Endothelial cell of umbilical vein (primary cell): ENCODE results near the gene NIF3L1. TPM values are rescaled to one million over a fixed set of nuclear protein-coding genes. Genes with fewer than 3 reads are reported as not detected.

Experiments
- BruUV-seq: library from RNA; stranded (reverse); fragments of 400-500 nt; replicated peaks from 2 replicates; lab custom pipeline; 2021; lab: Mats Ljungman, UMichigan
- CTCF ChIA-PET: fragments of 300-600, 350-600 bp; sonication (Branson Sonifier 250); formaldehyde crosslinking; loops from one replicate; lab custom pipeline; 2021; ENCODE audit warnings: antibody characterized with exemption, inconsistent platforms; lab: Charles Lee
- POLR2A ChIA-PET: fragments of 300-600, 350-600 bp; sonication (Branson Sonifier 250); formaldehyde crosslinking; loops from one replicate; lab custom pipeline; 2021; ENCODE audit warnings: antibody characterized with exemption, inconsistent platforms; lab: Charles Lee
- DNase-seq: peaks from one replicate; pipeline ENCODE4 v3.0.0-alpha.2; 2011; ENCODE audit warnings: low read depth, low spot score
- FAIRE-seq: peaks from 2 replicates; lab custom pipeline; 2011; peaks lifted over from hg19 to GRCh38; lab: Jason Lieb, UNC
- H2AFZ ChIP-seq: 2 replicates; pipeline ENCODE4 v1.6.0; 2012; ENCODE audit warnings: low read depth, low read length, control low read depth, inconsistent platforms
- H3K27ac ChIP-seq: 2 replicates; pipeline ENCODE4 v1.5.1; 2011; ENCODE audit warnings: low read depth, mild to moderate bottlenecking, control low read depth, low read length, moderate library complexity; ENCODE audit not compliant: insufficient read depth
- H3K27me3 ChIP-seq, 2 experiments: 2 replicates each; pipeline versions ENCODE4 v1.6.0 to v1.6.1; 2011; ENCODE audit warnings: low read length in 2 of 2, mixed read lengths in 1 of 2; ENCODE audit not compliant: control insufficient read depth in 2 of 2, insufficient read depth in 2 of 2
- H3K36me3 ChIP-seq, 2 experiments: 2 replicates in 1 of 2; 3 replicates in 1 of 2; pipeline ENCODE4 v1.5.1; 2011; ENCODE audit warnings: low read length in 2 of 2, mild to moderate bottlenecking in 1 of 2, moderate library complexity in 1 of 2; ENCODE audit not compliant: control insufficient read depth in 2 of 2, insufficient read depth in 2 of 2; ENCODE audit errors: extremely low read depth in 1 of 2
- H3K4me1 ChIP-seq: 3 replicates; pipeline ENCODE4 v1.5.1; 2011; ENCODE audit warnings: mild to moderate bottlenecking, low read length; ENCODE audit not compliant: control insufficient read depth, insufficient read depth; ENCODE audit errors: extremely low read depth
- H3K4me2 ChIP-seq: 2 replicates; pipeline ENCODE4 v1.6.1; 2011; ENCODE audit warnings: low read length, control low read depth, mixed read lengths; ENCODE audit not compliant: insufficient read depth
- H3K4me3 ChIP-seq, 3 experiments: fragments of 200-600 bp in 1 of 3; sonication (generic), shearing (Covaris generic) in 1 of 3; replicated peaks in 1 of 3; 2 replicates each; pipeline ENCODE4 v1.5.1; 2011 to 2016; ENCODE audit warnings: control low read depth in 3 of 3, low read length in 3 of 3, mild to moderate bottlenecking in 2 of 3, inconsistent platforms in 1 of 3, low read depth in 1 of 3, moderate library complexity in 1 of 3; ENCODE audit not compliant: insufficient read depth in 1 of 3
- H3K79me2 ChIP-seq: 2 replicates; pipeline ENCODE4 v1.6.0; 2012; ENCODE audit warnings: low read length, inconsistent platforms; ENCODE audit not compliant: control insufficient read depth, insufficient read depth
- H3K9ac ChIP-seq: replicated peaks from 2 replicates; pipeline ENCODE3; 2011; ENCODE audit warnings: low read length, control low read depth; ENCODE audit not compliant: insufficient read depth; ENCODE audit errors: extremely low read depth
- H3K9me1 ChIP-seq: replicated peaks from 3 replicates; pipeline ENCODE4 v1.6.0; 2011; ENCODE audit warnings: mild to moderate bottlenecking, low read length; ENCODE audit not compliant: control insufficient read depth, insufficient read depth; ENCODE audit errors: extremely low read depth
- H3K9me3 ChIP-seq: replicated peaks from 2 replicates; pipeline ENCODE4 v1.5.1; 2012; ENCODE audit warnings: low read length, inconsistent platforms; ENCODE audit not compliant: control insufficient read depth, insufficient read depth
- H4K20me1 ChIP-seq: replicated peaks from 2 replicates; pipeline ENCODE3; 2011; ENCODE audit warnings: mild to moderate bottlenecking, low read length; ENCODE audit not compliant: control insufficient read depth, insufficient read depth; ENCODE audit errors: extremely low read depth
- CTCF ChIP-seq, 2 donors: IDR thresholded peaks; 1 replicate in 1 of 2; 2 replicates in 1 of 2; pipeline ENCODE4 v1.5.1; 2011; ENCODE audit warnings: low read length in 2 of 2, mild to moderate bottlenecking in 2 of 2, moderate library complexity in 2 of 2, control low read depth in 1 of 2, inconsistent platforms in 1 of 2, low read depth in 1 of 2; ENCODE audit not compliant: insufficient read depth in 1 of 2; ENCODE audit errors: extremely low read depth in 1 of 2
- EZH2 ChIP-seq: IDR thresholded peaks from 2 replicates; pipeline ENCODE4 v1.6.1; 2012; ENCODE audit warnings: borderline replicate concordance, low read depth, mild to moderate bottlenecking, moderate library complexity, low read length, inconsistent platforms; ENCODE audit not compliant: severe bottlenecking
- FOS ChIP-seq: IDR thresholded peaks from 2 replicates; pipeline ENCODE4 v1.6.1; 2011; ENCODE audit warnings: mild to moderate bottlenecking, low read length, moderate library complexity, borderline replicate concordance; ENCODE audit not compliant: insufficient read depth
- GATA2 ChIP-seq: IDR thresholded peaks from 2 replicates; pipeline ENCODE4 v1.7.0; 2011; ENCODE audit warnings: low read depth, mild to moderate bottlenecking, moderate library complexity, mixed read lengths, low read length; ENCODE audit not compliant: insufficient read length, insufficient read depth
- JUN ChIP-seq: IDR thresholded peaks from 2 replicates; pipeline ENCODE4 v1.6.1; 2011; ENCODE audit warnings: borderline replicate concordance, low read depth; ENCODE audit not compliant: insufficient read length, insufficient read depth
- MAX ChIP-seq: IDR thresholded peaks from 2 replicates; pipeline ENCODE4 v1.6.1; 2011; ENCODE audit not compliant: insufficient read depth, insufficient read length
- MYC ChIP-seq: IDR thresholded peaks from one replicate; pipeline ENCODE4 v1.6.1; 2011; ENCODE audit warnings: mild to moderate bottlenecking, low read depth, low read length
- POLR2A ChIP-seq: IDR thresholded peaks from 2 replicates; pipeline ENCODE4 v1.6.1; 2012; ENCODE audit warnings: low read depth, mild to moderate bottlenecking, control low read depth, low read length
- POLR2AphosphoS5 ChIP-seq: IDR thresholded peaks from 2 replicates; pipeline ENCODE4 v1.6.1; 2012; ENCODE audit warnings: low read depth, mild to moderate bottlenecking, control low read depth, low read length, moderate library complexity; ENCODE audit not compliant: insufficient read depth
- dilution Hi-C: fragments of 300-500 bp; cut with MboI; formaldehyde crosslinking; loops from one replicate; pipeline ENCODE4 v1.15.0; 2019; ENCODE audit warnings: low sequenced_read_pairs; ENCODE audit not compliant: extremely low pct_ligation_motif_present
- intact Hi-C: fragments of 100-400 bp; cut with micrococcal nuclease; formaldehyde crosslinking; loops from one replicate; pipeline ENCODE4 v1.10.0; 2022
- polyA plus RNA-seq, 4 experiments: library from polyadenylated mRNA; depleted of rRNA in 3 of 4; stranded (reverse) in 3 of 4; unstranded in 1 of 4; fragments of >200 nt; gene quantifications; 2 replicates each; pipeline versions ENCODE4 v1.2.1 to v1.2.3, GENCODE V29; 2011 to 2012; ENCODE audit warnings: missing spikeins in 1 of 4
- total RNA-seq: library from RNA; stranded (reverse); gene quantifications from 2 replicates; pipeline ENCODE4 v1.2.3, GENCODE V29; 2021

NIF3L1 gene
- total and polyA plus RNA-seq, 2 donors (not counting 3 experiments of a cell fraction or from before 2014, with no cell fraction given): 16.3 to 37.5 TPM

- BruUV-seq: no TSS peak
- dilution Hi-C loops: no loop called here
- CTCF ChIA-PET: no interaction called here
Observed at GRCh38 chr2:200871151-200871550, 18.0 kb upstream of the NIF3L1 start.

More at GRCh38 chr2:200871151-200871550, 18.0 kb upstream of the NIF3L1 start:
- H3K4me2 ChIP-seq: no peak overlapping the region
- no peak for TF ChIP-seq POLR2AphosphoS5
- TF ChIP-seq JUN: no peak
- TF ChIP-seq GATA2: no peak
- no peak for TF ChIP-seq EZH2
- no peak for TF ChIP-seq MAX
- no peak for TF ChIP-seq POLR2A
- TF ChIP-seq FOS: no peak
- TF ChIP-seq CTCF (IDR thresholded peaks at IDR 0.05; ENCODE audit: extremely low read depth in 1 of 2, insufficient read depth in 1 of 2, low read depth in 1 of 2, low read length in 2 of 2): no peak
- no peak for TF ChIP-seq MYC
- no peaks in the 10 kb centered on the region for H3K79me2 ChIP-seq
- H3K36me3 ChIP-seq: no peaks in the 10 kb centered on the region
- H3K9me3 ChIP-seq: no peaks in the 10 kb centered on the region
- no peaks in the 10 kb centered on the region for H3K9me1 ChIP-seq
- H3K27me3 ChIP-seq: no peaks in the 10 kb centered on the region
- H3K4me3 ChIP-seq: no peak overlapping the region
- H3K27ac ChIP-seq: no peak overlapping the region
- POLR2A ChIA-PET: no interaction called here
- intact Hi-C loops: no loop called here
- no peak overlapping the region for H3K9ac ChIP-seq
- H4K20me1 ChIP-seq: no peaks in the 10 kb centered on the region
- H2AFZ ChIP-seq: no peak overlapping the region
- DNase-seq (no peak), FAIRE-seq (no peak)
- peaks cover 3% of the 10 kb centered on the region for H3K4me1 ChIP-seq
